ENCODE measurements around the gene DSCAML1.

DNA sequence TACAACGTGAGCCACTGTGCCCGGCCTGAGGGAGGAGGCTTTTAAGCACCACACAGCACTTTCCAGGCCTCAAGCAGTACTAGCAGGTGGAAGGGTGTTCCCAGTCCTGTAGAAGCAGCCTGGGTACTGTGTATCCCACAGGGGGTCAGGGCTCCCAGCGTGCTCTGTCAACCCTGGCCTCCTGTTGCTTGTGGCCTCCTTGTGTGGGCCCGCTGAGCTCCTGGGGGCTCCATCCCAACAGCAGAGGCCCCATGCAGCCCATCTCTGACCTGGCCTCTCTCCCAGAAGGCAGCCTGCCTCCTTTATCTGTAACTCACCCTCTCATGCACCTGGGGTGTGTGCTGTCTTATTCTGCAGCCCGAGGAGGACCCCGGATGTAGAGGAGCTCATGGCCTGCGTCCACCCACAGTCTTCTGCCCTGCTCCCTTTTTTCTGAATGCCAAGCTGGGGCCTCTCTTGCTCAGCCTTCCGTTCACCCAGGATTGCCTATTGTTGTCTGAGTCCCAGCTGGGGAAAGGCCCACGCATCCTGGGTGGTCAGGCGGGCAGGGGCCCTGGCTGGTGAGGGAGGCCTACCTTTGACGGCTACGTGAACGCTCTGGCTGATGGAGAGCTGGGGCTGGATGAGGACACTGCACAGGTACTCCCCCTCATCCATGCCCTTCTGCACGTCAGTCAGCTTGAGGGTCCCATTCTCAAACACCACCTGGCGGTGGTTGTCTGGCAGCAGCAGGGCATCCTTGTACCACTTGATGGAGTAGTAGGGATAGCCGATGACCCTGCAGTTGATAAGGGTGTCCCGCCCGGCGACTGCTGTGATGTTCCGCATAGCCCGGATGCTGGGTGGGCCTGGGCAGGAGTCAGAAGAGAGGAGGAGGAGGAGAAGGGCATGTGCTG lies 280.9 kb downstream of the DSCAML1 start:
- TF ChIP-seq CTCF (conservative IDR thresholded peaks at IDR 0.05; ENCODE audit: low read length) (no peak), EZH2phosphoT487 (IDR thresholded peaks at IDR 0.05; ENCODE audit: borderline replicate concordance, low read depth, low read length) (no peak)

All from OCI-LY7 (cell line).